Thyroid gland (tissue), 4 donors: ENCODE data around the gene COL4A1. TPM values are rescaled to one million over a fixed set of nuclear protein-coding genes. Genes with fewer than 3 reads are reported as not detected.

ENCODE experiments used
- DNase-seq, 2 donors: peaks; one replicate each; pipeline ENCODE4 v3.0.0-alpha.2; 2019
- H3K27ac ChIP-seq, 3 donors: fragments of 200-600 bp; sonication (generic); 1 replicate in 2 of 3; 2 replicates in 1 of 3; pipeline ENCODE4 v1.5.1; 2016 to 2019; ENCODE audit warnings: mild to moderate bottlenecking in 1 of 3, moderate library complexity in 1 of 3
- H3K27me3 ChIP-seq: fragments of 200-600 bp; sonication (generic); one replicate; pipeline ENCODE4 v1.5.1; 2019
- H3K36me3 ChIP-seq, 2 donors: fragments of 200-600 bp; sonication (generic); one replicate each; pipeline ENCODE4 v1.5.1; 2016 to 2019
- H3K4me1 ChIP-seq, 2 donors: fragments of 200-600 bp; sonication (generic); one replicate each; pipeline ENCODE4 v1.5.1; 2017 to 2019
- H3K4me3 ChIP-seq, 3 donors: fragments of 200-600 bp; sonication (generic); replicated peaks in 1 of 3; 1 replicate in 2 of 3; 2 replicates in 1 of 3; pipeline ENCODE4 v1.5.1; 2016; ENCODE audit warnings: mild to moderate bottlenecking in 1 of 3
- H3K9me3 ChIP-seq: fragments of 200-600 bp; sonication (generic); one replicate; pipeline ENCODE4 v1.5.1; 2017
- CTCF ChIP-seq, 6 experiments: fragments of 200-600 bp in 3 of 6; fragments of 450-650 bp in 3 of 6; sonication (generic) in 3 of 6; IDR thresholded peaks; one replicate each; pipeline ENCODE4 v1.5.1; 2016 to 2019; ENCODE audit warnings: antibody characterized with exemption in 6 of 6, mild to moderate bottlenecking in 2 of 6, inconsistent platforms in 1 of 6, moderate library complexity in 1 of 6
- POLR2A ChIP-seq, 2 donors: fragments of 450-650 bp; IDR thresholded peaks; one replicate each; pipeline ENCODE4 v1.6.1; 2017; ENCODE audit warnings: antibody characterized with exemption in 2 of 2, mild to moderate bottlenecking in 2 of 2, moderate library complexity in 1 of 2
- WGBS, 2 donors: methylation state at CpG; one replicate each; pipeline ENCODE4 v1.1.5; 2017; 5-methylcytosine and 5-hydroxymethylcytosine counted together
- intact Hi-C: fragments of 100-400 bp; cut with DNase I; formaldehyde crosslinking; loops from one replicate; pipeline ENCODE4 v1.15.1; 2023
- total RNA-seq, 4 donors: library from RNA; depleted of rRNA; stranded (reverse); fragments of >200 nt; gene quantifications; one replicate each; pipeline ENCODE4 v1.2.3, GENCODE V29; 2016

COL4A1 gene
- total RNA-seq, 4 donors from 2014 or later, result 71.3 to 161 (median 112) TPM

- H3K4me3 ChIP-seq, result no peak overlapping the region
- H3K27ac ChIP-seq, result peak overlapping the region in 1 of 3 donors; percentile 37
- no peaks in the 10 kb centered on the region for H3K27me3 ChIP-seq
- H3K4me1 ChIP-seq, result peaks cover 18 to 41% of the 10 kb centered on the region in 2 donors
- no peaks in the 10 kb centered on the region for H3K36me3 ChIP-seq
- TF ChIP-seq CTCF (IDR thresholded peaks at IDR 0.05), result no peak
- no peak for TF ChIP-seq POLR2A (IDR thresholded peaks at IDR 0.05)
- DNase-seq, result no peak
- 79 to 81% methylated on average over 7 of the region's 7 CpGs for WGBS, 2 donors
- H3K9me3 ChIP-seq, result no peaks in the 10 kb centered on the region
- intact Hi-C loops, result no loop called here
These were observed 62.7 kb downstream of the COL4A1 start for GRCh38 chr13:110244071-110244830.

- no peak for TF ChIP-seq POLR2A (IDR thresholded peaks at IDR 0.05)
- no peak for TF ChIP-seq CTCF (IDR thresholded peaks at IDR 0.05)
- no peak overlapping the region for H3K27ac ChIP-seq
- WGBS, 2 donors, result 88 to 89% methylated on average over 4 of the region's 4 CpGs
- no peaks in the 10 kb centered on the region for H3K27me3 ChIP-seq
- peaks cover 16 to 44% of the 10 kb centered on the region in 2 donors for H3K4me1 ChIP-seq
- no peaks in the 10 kb centered on the region for H3K9me3 ChIP-seq
- DNase-seq, result no peak
- H3K4me3 ChIP-seq, result no peak overlapping the region
- intact Hi-C loops, result no loop called here
- no peaks in the 10 kb centered on the region for H3K36me3 ChIP-seq
These were observed 64.3 kb downstream of the COL4A1 start for GRCh38 chr13:110242615-110243014.

- no peaks in the 10 kb centered on the region for H3K36me3 ChIP-seq
- no peak for DNase-seq
- H3K27me3 ChIP-seq, result no peaks in the 10 kb centered on the region
- no peaks in the 10 kb centered on the region for H3K9me3 ChIP-seq
- H3K4me1 ChIP-seq, result peaks cover 6 to 38% of the 10 kb centered on the region in 2 donors
- intact Hi-C loops, result no loop called here
- TF ChIP-seq CTCF (IDR thresholded peaks at IDR 0.05) (no peak), POLR2A (IDR thresholded peaks at IDR 0.05) (no peak)
- no peak overlapping the region for H3K27ac ChIP-seq
- WGBS, 2 donors, result 89 to 91% methylated on average over 7 of the region's 7 CpGs
- H3K4me3 ChIP-seq, result no peak overlapping the region
These were observed 66.0 kb downstream of the COL4A1 start for GRCh38 chr13:110240943-110241342.

GRCh38 chr13:110240352-110240751, 66.6 kb downstream of the COL4A1 start:
- 91 to 94% methylated on average over 9 to 10 of the region's 10 CpGs for WGBS, 2 donors
- H3K27ac ChIP-seq, result peak overlapping the region in 1 of 3 donors; percentile 47
- H3K9me3 ChIP-seq, result no peaks in the 10 kb centered on the region
- TF ChIP-seq CTCF (IDR thresholded peaks at IDR 0.05) (no peak), POLR2A (IDR thresholded peaks at IDR 0.05) (no peak)
- no peak overlapping the region for H3K4me3 ChIP-seq
- peaks cover 6 to 36% of the 10 kb centered on the region in 2 donors for H3K4me1 ChIP-seq
- no peak for DNase-seq
- H3K27me3 ChIP-seq, result no peaks in the 10 kb centered on the region
- intact Hi-C loops, result no loop called here
- no peaks in the 10 kb centered on the region for H3K36me3 ChIP-seq
